CD4-positive, alpha-beta T cell (primary cell): Measurements from ENCODE around the gene RGMA. TPM values are rescaled to one million over a fixed set of nuclear protein-coding genes. Genes with fewer than 3 reads are reported as not detected.
"Not testable (repeated sequence)": the region's sequence is repeated elsewhere in the genome, so short reads cannot be mapped to it uniquely, and the experiment has no call there.

Experiments used
- ATAC-seq: fragments of 200-7000 bp; cut with Tn5 transposase; one replicate; pipeline ENCODE4 v1.10.0; 2022; ENCODE audit warnings: mild to moderate bottlenecking; ENCODE audit not compliant: poor library complexity
- CTCF ChIA-PET: fragments of 350-600 bp; sonication (Branson Sonifier 250); formaldehyde crosslinking; loops from one replicate; lab custom pipeline; 2021; ENCODE audit warnings: antibody characterized with exemption, inconsistent platforms; lab: Charles Lee
- POLR2A ChIA-PET: fragments of 350-600 bp; sonication (Branson Sonifier 250); formaldehyde crosslinking; loops from one replicate; lab custom pipeline; 2021; ENCODE audit warnings: antibody characterized with exemption, inconsistent platforms; lab: Charles Lee
- DNase-seq, 14 experiments: peaks; one replicate each; pipeline ENCODE4 v3.0.0-alpha.2; 2013 to 2020; ENCODE audit warnings: mixed read lengths in 2 of 14
- H3K27ac ChIP-seq, 2 donors: one replicate each; pipeline versions ENCODE4 v1.5.1 to v1.7.0; 2013; ENCODE audit warnings: low read length in 2 of 2, low read depth in 1 of 2, mild to moderate bottlenecking in 1 of 2
- H3K27me3 ChIP-seq, 2 experiments: 1 replicate in 1 of 2; 2 replicates in 1 of 2; pipeline versions ENCODE4 v1.6.1 to v1.7.0; 2013; ENCODE audit warnings: low read length in 2 of 2, control low read depth in 1 of 2, mild to moderate bottlenecking in 1 of 2, moderate library complexity in 1 of 2; ENCODE audit not compliant: insufficient read depth in 2 of 2, control insufficient read depth in 1 of 2
- H3K36me3 ChIP-seq: one replicate; pipeline ENCODE4 v1.6.1; 2013; ENCODE audit warnings: low read length, control low read depth; ENCODE audit not compliant: insufficient read depth
- H3K4me1 ChIP-seq: one replicate; pipeline ENCODE4 v1.6.1; 2013; ENCODE audit warnings: low read length, control low read depth; ENCODE audit not compliant: insufficient read depth
- H3K4me3 ChIP-seq: one replicate; pipeline ENCODE4 v1.5.1; 2013; ENCODE audit warnings: mild to moderate bottlenecking, low read length, moderate library complexity
- H3K9me3 ChIP-seq, 2 experiments: 1 replicate in 1 of 2; 2 replicates in 1 of 2; pipeline versions ENCODE4 v1.6.1 to v1.7.0; 2013; ENCODE audit warnings: low read length in 2 of 2, mild to moderate bottlenecking in 2 of 2, control low read depth in 1 of 2, moderate library complexity in 1 of 2; ENCODE audit not compliant: control insufficient read depth in 1 of 2, insufficient read depth in 1 of 2
- H3K27ac Mint-ChIP-seq: one replicate; pipeline ENCODE4 v1.8.0; 2020; ENCODE audit warnings: mixed read lengths
- H3K27me3 Mint-ChIP-seq: one replicate; pipeline ENCODE4 v1.8.0; 2021; ENCODE audit warnings: mixed read lengths
- H3K36me3 Mint-ChIP-seq: one replicate; pipeline ENCODE4 v1.8.0; 2021; ENCODE audit warnings: low read depth, mixed read lengths
- H3K4me1 Mint-ChIP-seq: one replicate; pipeline ENCODE4 v1.8.0; 2021; ENCODE audit warnings: low read depth, mixed read lengths
- H3K4me3 Mint-ChIP-seq: one replicate; pipeline ENCODE4 v1.8.0; 2020; ENCODE audit warnings: mild to moderate bottlenecking, mixed read lengths
- H3K9me3 Mint-ChIP-seq: one replicate; pipeline ENCODE4 v1.8.0; 2020; ENCODE audit warnings: mixed read lengths
- CTCF ChIP-seq: fragments of 200-600 bp; IDR thresholded peaks from one replicate; pipeline ENCODE4 v1.8.0; 2022; ENCODE audit warnings: antibody characterized with exemption, mild to moderate bottlenecking
- intact Hi-C, 2 experiments: fragments of 100-400 bp; cut with DNase I in 1 of 2; cut with micrococcal nuclease in 1 of 2; formaldehyde crosslinking; loops; one replicate each; pipeline versions ENCODE4 v1.15.1 to v1.9.0; 2023 to 2025; cut with DNase I, micrococcal nuclease
- total RNA-seq, 174 experiments: library from RNA in 2 of 174; stranded (reverse) in 2 of 174; gene quantifications; one replicate each; pipeline ENCODE4 v1.2.3 and lab custom pipeline; 2021 to 2026

RGMA gene
- total RNA-seq, 2 experiments from 2014 or later: not detected

- Histone ChIP-seq H3K9me3 (peaks cover 3 to 15% of the 10 kb centered on the region in 2 experiments), H3K27me3 (no peaks in the 10 kb centered on the region), H3K4me3 (no peak overlapping the region), H3K36me3 (no peaks in the 10 kb centered on the region), H3K4me1 (peaks cover 5% of the 10 kb centered on the region), H3K27ac (no peak overlapping the region)
- TF ChIP-seq CTCF: no peak
- DNase-seq (no peak), ATAC-seq (no peak)
- Mint-ChIP-seq H3K9me3 (peaks cover 2% of the 10 kb centered on the region), H3K27ac (no peak overlapping the region), H3K4me3 (no peak overlapping the region), H3K36me3 (no peaks in the 10 kb centered on the region), H3K27me3 (peaks cover under 1% of the 10 kb centered on the region), H3K4me1 (peaks cover 5% of the 10 kb centered on the region)
- CTCF ChIA-PET: no interaction called here
- POLR2A ChIA-PET: no interaction called here
- intact Hi-C loops: no loop called here
Observed at GRCh38 chr15:93041159-93041547, 47.9 kb downstream of the RGMA start.

GRCh38 chr15:93040288-93041158 is 48.5 kb downstream of the RGMA start:
- Histone ChIP-seq H3K27me3 (no peaks in the 10 kb centered on the region), H3K9me3 (peaks cover 0 to 13% of the 10 kb centered on the region in 2 experiments), H3K36me3 (no peaks in the 10 kb centered on the region), H3K4me1 (peaks cover 11% of the 10 kb centered on the region), H3K4me3 (no peak overlapping the region), H3K27ac (no peak overlapping the region)
- DNase-seq (no peak), ATAC-seq (no peak)
- POLR2A ChIA-PET: no interaction called here
- H3K9me3 Mint-ChIP-seq: no peaks in the 10 kb centered on the region
- peaks cover 6% of the 10 kb centered on the region for H3K4me1 Mint-ChIP-seq
- no peaks in the 10 kb centered on the region for H3K36me3 Mint-ChIP-seq
- intact Hi-C loops: no loop called here
- H3K4me3 Mint-ChIP-seq: no peak overlapping the region
- H3K27ac Mint-ChIP-seq: no peak overlapping the region
- CTCF ChIA-PET: no interaction called here
- H3K27me3 Mint-ChIP-seq: peaks cover 4% of the 10 kb centered on the region
- no peak for TF ChIP-seq CTCF

- H3K36me3 ChIP-seq, DNase-seq, H3K4me3 Mint-ChIP-seq, intact Hi-C loops, H3K36me3 Mint-ChIP-seq, H3K27me3 Mint-ChIP-seq, H3K4me3 ChIP-seq, H3K27ac ChIP-seq, H3K9me3 ChIP-seq, H3K27ac Mint-ChIP-seq, H3K4me1 Mint-ChIP-seq, POLR2A ChIA-PET, ATAC-seq, H3K9me3 Mint-ChIP-seq, H3K27me3 ChIP-seq, CTCF ChIA-PET: not testable (repeated sequence)
- H3K4me1 ChIP-seq: peaks cover 13% of the 10 kb centered on the region
Observed at GRCh38 chr15:93039562-93040287, 49.3 kb downstream of the RGMA start.
